B cell (primary cell): ENCODE results near the gene C19orf81. TPM values are rescaled to one million over a fixed set of nuclear protein-coding genes. Genes with fewer than 3 reads are reported as not detected.

ENCODE experiments used
- ATAC-seq: fragments of 200-7000 bp; cut with Tn5 transposase; one replicate; pipeline ENCODE4 v1.10.0; 2021; ENCODE audit warnings: low read depth, mild to moderate bottlenecking, moderate number of reproducible peaks, moderate library complexity
- CTCF ChIA-PET: fragments of 350-600 bp; sonication (Branson Sonifier 250); formaldehyde crosslinking; loops from one replicate; lab custom pipeline; 2021; ENCODE audit warnings: antibody characterized with exemption, inconsistent platforms; lab: Charles Lee
- POLR2A ChIA-PET: fragments of 350-600 bp; sonication (Branson Sonifier 250); formaldehyde crosslinking; loops from one replicate; lab custom pipeline; 2021; ENCODE audit warnings: antibody characterized with exemption; lab: Charles Lee
- DNase-seq: peaks from one replicate; pipeline ENCODE4 v3.0.0; 2013
- H2AFZ ChIP-seq: 2 replicates; pipeline ENCODE4 v1.6.1; 2012; ENCODE audit warnings: mild to moderate bottlenecking, low read depth, low read length; ENCODE audit not compliant: insufficient read depth, poor library complexity, severe bottlenecking
- H3K27ac ChIP-seq, 2 donors: 1 replicate in 1 of 2; 2 replicates in 1 of 2; pipeline ENCODE4 v1.5.1; 2012 to 2013; ENCODE audit warnings: low read length in 2 of 2, mild to moderate bottlenecking in 2 of 2, moderate library complexity in 1 of 2
- H3K27me3 ChIP-seq, 4 experiments: fragments of 200-600 bp in 1 of 4; sonication (generic) in 1 of 4; replicated peaks in 1 of 4; 1 replicate in 2 of 4; 2 replicates in 2 of 4; pipeline versions ENCODE4 v1.6.1 to v1.7.0; 2013 to 2016; ENCODE audit warnings: low read length in 3 of 4, mild to moderate bottlenecking in 2 of 4, mixed read lengths in 1 of 4, moderate library complexity in 1 of 4; ENCODE audit not compliant: insufficient read depth in 4 of 4, control insufficient read depth in 3 of 4; ENCODE audit errors: control extremely low read depth in 1 of 4
- H3K36me3 ChIP-seq, 2 experiments: replicated peaks in 1 of 2; 1 replicate in 1 of 2; 2 replicates in 1 of 2; pipeline versions ENCODE4 v1.6.1 to v1.7.1; 2013; ENCODE audit warnings: low read length in 1 of 2; ENCODE audit not compliant: insufficient read depth in 2 of 2, control insufficient read depth in 1 of 2; ENCODE audit errors: control extremely low read depth in 1 of 2, extremely low read depth in 1 of 2
- H3K4me1 ChIP-seq, 2 donors: fragments of 200-600 bp in 1 of 2; sonication (generic) in 1 of 2; 1 replicate in 1 of 2; 2 replicates in 1 of 2; pipeline versions ENCODE4 v1.5.1 to v1.6.1; 2013 to 2017; ENCODE audit warnings: low read length in 2 of 2; ENCODE audit not compliant: control insufficient read depth in 2 of 2, insufficient read depth in 2 of 2
- H3K4me2 ChIP-seq: replicated peaks from 2 replicates; pipeline ENCODE3; 2012; ENCODE audit warnings: mild to moderate bottlenecking, low read depth, low read length; ENCODE audit not compliant: poor library complexity, severe bottlenecking
- H3K4me3 ChIP-seq, 5 experiments: fragments of 200-600 bp in 1 of 5; sonication (generic) in 1 of 5; 1 replicate in 3 of 5; 2 replicates in 2 of 5; pipeline versions ENCODE4 v1.5.1 to v1.7.0; 2011 to 2016; ENCODE audit warnings: low read length in 4 of 5, mild to moderate bottlenecking in 4 of 5, low read depth in 2 of 5, control low read depth in 1 of 5, moderate library complexity in 1 of 5; ENCODE audit not compliant: insufficient read depth in 1 of 5; ENCODE audit errors: control extremely low read depth in 1 of 5, extremely low read depth in 1 of 5
- H3K79me2 ChIP-seq: fragments of 200-600 bp; sonication (generic); one replicate; pipeline ENCODE4 v1.6.0; 2016; ENCODE audit warnings: low read length; ENCODE audit not compliant: control insufficient read depth, insufficient read depth
- H3K9ac ChIP-seq: fragments of 200-600 bp; sonication (generic); 2 replicates; pipeline ENCODE4 v1.6.1; 2017; ENCODE audit warnings: mild to moderate bottlenecking, low read length, moderate library complexity
- H3K9me3 ChIP-seq, 3 donors: one replicate each; pipeline versions ENCODE4 v1.6.1 to v1.7.1; 2013; ENCODE audit warnings: low read length in 2 of 3; ENCODE audit not compliant: control insufficient read depth in 2 of 3, insufficient read depth in 1 of 3; ENCODE audit errors: control extremely low read depth in 1 of 3
- H4K20me1 ChIP-seq: 2 replicates; pipeline ENCODE4 v1.6.0; 2012; ENCODE audit warnings: mild to moderate bottlenecking, low read length; ENCODE audit not compliant: insufficient read depth, control insufficient read depth, poor library complexity, severe bottlenecking
- H3K27ac Mint-ChIP-seq: one replicate; pipeline ENCODE4 v1.8.0; 2021; ENCODE audit warnings: mixed read lengths
- H3K27me3 Mint-ChIP-seq: one replicate; pipeline ENCODE4 v1.8.0; 2021; ENCODE audit warnings: mixed read lengths
- H3K4me1 Mint-ChIP-seq: one replicate; pipeline ENCODE4 v1.8.0; 2021; ENCODE audit warnings: mixed read lengths
- H3K4me3 Mint-ChIP-seq: one replicate; pipeline ENCODE4 v1.8.0; 2021; ENCODE audit warnings: mixed read lengths
- H3K9me3 Mint-ChIP-seq: one replicate; pipeline ENCODE4 v1.8.0; 2022; ENCODE audit warnings: mixed read lengths; ENCODE audit not compliant: insufficient read depth
- CTCF ChIP-seq: fragments of 200-600 bp; IDR thresholded peaks from one replicate; pipeline ENCODE4 v1.8.0; 2022; ENCODE audit warnings: antibody characterized with exemption, mild to moderate bottlenecking
- EZH2 ChIP-seq: IDR thresholded peaks from 2 replicates; pipeline ENCODE4 v1.6.1; 2012; ENCODE audit warnings: borderline replicate concordance, low read depth, mild to moderate bottlenecking, moderate library complexity, low read length; ENCODE audit not compliant: insufficient read depth, poor library complexity, severe bottlenecking
- WGBS: methylation state at CpG from one replicate; pipeline ENCODE4 v1.1.5; 2013; ENCODE audit warnings: missing lambda C conversion rate; ENCODE audit not compliant: insufficient coverage; 5-methylcytosine and 5-hydroxymethylcytosine counted together
- intact Hi-C: fragments of 100-400 bp; cut with micrococcal nuclease; formaldehyde crosslinking; loops from one replicate; pipeline ENCODE4 v1.10.0; 2022
- polyA plus RNA-seq: library from polyadenylated mRNA; depleted of rRNA; stranded (reverse); fragments of >200 nt; gene quantifications from 2 replicates; pipeline ENCODE4 v1.2.3, GENCODE V29; 2012
- total RNA-seq, 2 donors: library from RNA; stranded (reverse); fragments of 120-200 nt in 1 of 2; gene quantifications; 1 replicate in 1 of 2; 2 replicates in 1 of 2; pipeline versions ENCODE4 v1.2.3 to v1.2.4, GENCODE V29; 2013 to 2022

C19orf81 gene
- total and polyA plus RNA-seq, 2 donors (not counting 1 experiment from before 2014, with no cell fraction given), result 0.37 TPM; not detected in 1

GRCh38 chr19:50677636-50678035 is 28.4 kb downstream of the C19orf81 start:
- ATAC-seq (no peak), DNase-seq (no peak)
- Histone ChIP-seq H3K36me3 (no peaks in the 10 kb centered on the region), H3K9me3 (peaks cover 0 to 37% (median 2%) of the 10 kb centered on the region in 3 donors), H3K9ac (no peak overlapping the region), H3K4me1 (peaks cover 12 to 13% of the 10 kb centered on the region in 2 donors), H3K27ac (no peak overlapping the region), H3K79me2 (no peaks in the 10 kb centered on the region), H2AFZ (no peak overlapping the region), H4K20me1 (no peaks in the 10 kb centered on the region), H3K4me3 (no peak overlapping the region), H3K4me2 (no peak overlapping the region), H3K27me3 (peaks cover 0 to 7% (median 0%) of the 10 kb centered on the region in 4 experiments)
- 70% methylated on average over 3 of the region's 5 CpGs for WGBS
- H3K4me3 Mint-ChIP-seq, result peak overlapping the region; percentile 16
- H3K27ac Mint-ChIP-seq, result peak overlapping the region; percentile 59
- ChIA-PET POLR2A (no interaction called here), CTCF (interaction anchor here (1.1 kb wide), 1 partner anchor 8 kb away, joined by 3 read pairs; no protein-coding TSS in a partner anchor)
- intact Hi-C loops, result no loop called here
- no peak for TF ChIP-seq EZH2
- TF ChIP-seq CTCF, result no peak
- H3K27me3 Mint-ChIP-seq, result peaks cover 22% of the 10 kb centered on the region
- peaks cover 3% of the 10 kb centered on the region for H3K9me3 Mint-ChIP-seq
- H3K4me1 Mint-ChIP-seq, result peaks cover 18% of the 10 kb centered on the region

GRCh38 chr19:50678323-50678722 is 29.1 kb downstream of the C19orf81 start:
- H3K9me3 ChIP-seq, result peaks cover 0 to 37% (median 2%) of the 10 kb centered on the region in 3 donors
- TF ChIP-seq CTCF, result no peak
- TF ChIP-seq EZH2, result no peak
- H3K4me1 ChIP-seq, result peaks cover 12 to 13% of the 10 kb centered on the region in 2 donors
- intact Hi-C loops, result no loop called here
- no peaks in the 10 kb centered on the region for H3K79me2 ChIP-seq
- no peak overlapping the region for H3K9ac ChIP-seq
- Mint-ChIP-seq H3K27ac (peak overlapping the region; percentile 59), H3K9me3 (peaks cover 3% of the 10 kb centered on the region), H3K4me1 (peaks cover 18% of the 10 kb centered on the region), H3K4me3 (peak overlapping the region; percentile 16), H3K27me3 (peaks cover 15% of the 10 kb centered on the region)
- H3K36me3 ChIP-seq, result no peaks in the 10 kb centered on the region
- CTCF ChIA-PET, result interaction anchor here (1.1 kb wide), 1 partner anchor 9 kb away, joined by 3 read pairs; no protein-coding TSS in a partner anchor
- no peak overlapping the region for H3K27ac ChIP-seq
- POLR2A ChIA-PET, result no interaction called here
- ATAC-seq, result no peak
- H2AFZ ChIP-seq, result no peak overlapping the region
- H4K20me1 ChIP-seq, result no peaks in the 10 kb centered on the region
- no peak overlapping the region for H3K4me3 ChIP-seq
- no peak overlapping the region for H3K4me2 ChIP-seq
- peaks cover 0 to 4% (median 0%) of the 10 kb centered on the region in 4 experiments for H3K27me3 ChIP-seq
- 69% methylated on average over 3 of the region's 3 CpGs for WGBS
- DNase-seq, result no peak
